ENCODE measurements around the gene ATP6V0E2.

DNA sequence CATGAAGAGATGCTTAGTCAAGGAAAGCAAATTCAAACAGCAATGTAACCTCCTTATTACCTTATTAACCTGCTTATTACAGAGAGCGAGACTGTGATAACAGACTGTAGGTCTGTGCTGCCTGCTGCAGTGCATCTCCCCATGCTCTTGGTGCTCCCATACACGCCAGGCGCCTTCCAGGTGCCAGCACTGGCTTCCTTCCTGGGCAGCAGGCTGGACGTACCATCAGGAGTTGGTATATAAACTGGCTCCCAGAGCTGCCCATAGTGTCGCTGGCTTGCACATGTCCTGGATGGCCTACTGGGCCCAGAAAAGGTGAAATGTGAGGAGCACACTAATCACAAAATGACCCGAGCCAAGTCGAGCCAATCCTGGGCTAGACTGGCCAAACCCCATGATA is 13.5 kb downstream of the ATP6V0E2 start:
- TF ChIP-seq CTCF (IDR thresholded peaks at IDR 0.05; ENCODE audit: low read depth, low read length, poor library complexity, severe bottlenecking) (no peak), EZH2phosphoT487 (IDR thresholded peaks at IDR 0.05; ENCODE audit: borderline replicate concordance, low read length) (no peak)

Measured in DOHH2 (cell line).